ENCODE data around the gene STAP2.
A peak's percentile ranks its signal among the peaks of the same experiment; 100 is the strongest.

Gene STAP2

DNA sequence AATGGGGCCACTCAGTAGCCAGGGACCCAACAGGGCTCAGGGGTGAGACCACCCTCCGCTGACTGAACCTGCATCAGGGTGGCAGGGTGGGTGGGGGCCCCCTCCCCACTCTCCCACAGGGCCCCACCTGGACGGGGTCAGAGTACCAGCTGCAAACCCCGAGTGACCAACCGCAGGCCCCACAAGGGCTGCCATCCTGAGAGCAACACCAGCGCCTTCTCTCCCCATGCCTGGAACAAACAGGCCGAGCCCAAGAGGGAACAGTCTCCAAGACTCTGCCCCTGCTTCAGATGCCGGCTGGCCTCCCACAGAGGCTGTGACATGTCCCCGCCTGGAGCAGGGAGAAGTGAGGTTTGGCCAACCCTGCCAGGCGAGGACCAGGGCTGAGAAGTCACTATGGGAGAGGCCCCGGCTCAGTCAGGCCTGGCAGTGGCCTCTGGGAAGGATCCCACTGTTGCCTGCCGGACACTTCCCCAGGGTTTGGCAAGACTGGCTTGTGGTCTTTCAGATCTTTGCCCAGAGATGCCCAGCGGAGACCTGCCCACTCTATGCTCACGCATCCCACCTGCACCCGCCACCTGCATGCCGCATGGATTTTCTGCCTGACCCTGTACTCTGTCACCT, 31.9 kb upstream of the STAP2 start:
- DNase-seq (ENCODE audit: low read depth in 2 of 2) = no peak

DNA sequence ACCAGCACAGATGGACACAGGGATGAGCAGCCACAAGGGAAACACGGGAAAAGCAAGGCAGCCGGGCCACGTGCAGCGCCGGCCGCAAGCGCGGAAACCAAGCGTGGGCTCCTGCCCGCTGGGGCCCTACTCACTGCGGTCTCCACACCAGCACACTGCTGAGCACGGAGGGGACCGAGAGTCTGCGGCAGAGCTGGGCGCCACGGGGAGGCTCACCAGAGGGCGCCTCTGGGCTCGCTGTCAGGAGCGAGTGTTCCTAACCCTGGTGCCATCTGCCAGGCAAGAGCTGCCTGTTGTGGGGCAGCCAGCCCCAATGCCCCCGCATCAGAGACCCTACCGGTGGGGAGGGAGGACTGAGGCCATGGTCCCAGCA, 31.2 kb upstream of the STAP2 start:
- peak; percentile 70 to 75 for DNase-seq (ENCODE audit: low read depth in 2 of 2)

DNA sequence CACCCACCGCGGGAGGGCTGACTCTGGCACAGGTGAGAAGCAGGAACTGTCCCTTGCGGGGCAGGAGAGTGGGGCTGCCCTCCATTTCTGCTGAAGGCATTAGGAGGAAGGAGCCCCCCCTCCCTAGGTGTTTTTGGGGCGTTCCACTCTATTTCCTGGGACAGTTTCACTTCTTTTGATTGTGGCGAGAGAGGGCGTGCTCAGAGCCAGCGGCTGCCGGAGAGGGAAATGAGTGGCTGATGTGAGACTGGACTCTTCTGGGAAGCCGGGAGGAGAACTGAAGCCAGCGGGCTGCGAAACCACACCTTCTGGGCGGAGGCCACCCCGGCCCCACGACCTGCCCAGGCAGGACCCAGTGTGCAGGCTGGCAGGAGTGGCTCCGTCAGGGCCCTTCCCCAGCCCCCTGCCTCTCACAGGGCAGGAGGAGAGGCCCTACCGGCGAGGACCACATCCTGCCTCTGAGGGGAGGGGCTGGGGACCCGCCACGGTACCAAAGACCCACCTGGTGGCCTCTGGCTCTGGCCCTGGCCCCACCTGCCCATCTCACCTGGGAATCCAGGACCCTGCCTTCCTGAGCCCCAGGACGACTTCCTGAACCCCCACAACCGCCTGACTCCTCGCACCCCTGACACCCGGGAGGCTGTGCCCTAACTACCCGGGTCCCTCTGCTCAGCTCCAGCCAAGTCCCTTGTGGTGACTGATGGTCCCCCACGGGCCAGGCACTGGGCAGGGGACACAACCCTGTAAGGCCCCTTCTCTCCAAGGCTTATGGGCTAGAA, 30.7 kb upstream of the STAP2 start:
- DNase-seq (ENCODE audit: low read depth in 2 of 2) = peak; percentile 54 to 56

DNA sequence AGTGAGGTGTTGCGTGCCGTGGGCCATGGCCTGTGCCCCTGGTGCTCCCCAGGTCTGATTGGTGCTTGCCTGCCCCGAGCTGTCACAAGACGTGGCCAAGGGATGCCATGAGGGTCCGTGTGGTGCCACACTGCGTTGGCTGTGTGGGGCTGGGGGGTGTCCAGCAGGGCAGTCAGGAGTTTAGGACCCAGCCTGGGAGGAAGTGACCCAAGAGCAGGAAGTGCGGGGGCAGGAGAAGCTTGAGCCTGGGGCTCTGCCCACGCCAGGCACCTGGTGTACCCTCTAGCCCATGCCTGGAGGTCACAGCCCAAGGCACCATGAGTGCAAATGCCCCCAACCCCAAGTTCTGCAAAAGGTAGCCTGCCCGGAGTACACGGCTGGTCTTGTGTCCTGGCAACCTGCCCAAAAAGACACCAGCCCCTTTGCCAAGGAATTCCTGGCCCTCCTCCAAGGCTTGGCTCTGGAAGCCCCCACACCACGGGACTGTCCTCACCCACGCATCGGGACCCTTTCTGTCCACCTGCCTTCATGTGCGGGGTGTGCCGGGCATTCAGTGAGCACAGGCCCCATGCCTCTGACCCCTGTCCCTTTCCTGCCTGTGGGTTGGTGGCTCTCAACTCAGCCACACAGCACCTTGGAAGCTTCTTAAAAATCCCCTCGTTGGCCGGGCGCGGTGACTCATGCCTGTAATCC, 29.6 kb upstream of the STAP2 start:
- DNase-seq (ENCODE audit: low read depth in 2 of 2) = no peak

DNA sequence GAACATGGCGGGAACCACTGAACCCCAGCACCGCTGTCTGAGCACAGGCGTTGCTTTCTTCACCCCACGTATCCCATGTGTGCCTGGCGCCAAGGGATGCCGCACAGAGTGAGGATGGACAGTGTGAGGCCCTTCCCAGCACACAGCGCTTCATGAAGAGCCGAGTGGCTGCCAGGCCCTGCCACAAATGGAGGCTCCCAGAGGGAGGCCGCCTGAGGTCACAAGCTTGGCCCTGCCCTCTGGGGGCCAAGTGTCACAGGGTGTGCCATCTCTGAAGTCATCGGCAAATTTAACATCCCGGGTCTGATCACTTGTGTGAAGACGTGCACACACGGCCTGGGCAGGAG, 29.1 kb upstream of the STAP2 start:
- DNase-seq (ENCODE audit: low read depth in 2 of 2) = no peak

DNA sequence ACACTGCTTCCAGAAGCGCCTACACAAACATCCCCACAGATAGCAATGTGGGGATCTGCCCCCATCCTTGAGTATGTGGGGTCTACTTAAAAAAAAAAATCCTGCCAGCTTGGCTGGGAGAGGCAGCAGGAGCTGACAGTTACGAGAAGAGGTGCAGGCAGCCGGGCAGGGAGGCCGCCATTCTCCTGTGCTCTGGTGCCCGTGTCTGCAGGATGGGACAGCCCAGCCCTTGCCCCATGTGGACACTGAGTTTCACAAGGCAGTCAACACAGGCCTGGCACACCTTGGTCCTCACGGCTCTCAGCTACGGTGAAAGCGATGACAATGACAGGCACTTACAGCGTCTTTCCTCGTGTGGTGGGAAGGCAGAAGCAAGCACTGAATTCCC, 28.7 kb upstream of the STAP2 start:
- DNase-seq (ENCODE audit: low read depth in 2 of 2) = no peak

DNA sequence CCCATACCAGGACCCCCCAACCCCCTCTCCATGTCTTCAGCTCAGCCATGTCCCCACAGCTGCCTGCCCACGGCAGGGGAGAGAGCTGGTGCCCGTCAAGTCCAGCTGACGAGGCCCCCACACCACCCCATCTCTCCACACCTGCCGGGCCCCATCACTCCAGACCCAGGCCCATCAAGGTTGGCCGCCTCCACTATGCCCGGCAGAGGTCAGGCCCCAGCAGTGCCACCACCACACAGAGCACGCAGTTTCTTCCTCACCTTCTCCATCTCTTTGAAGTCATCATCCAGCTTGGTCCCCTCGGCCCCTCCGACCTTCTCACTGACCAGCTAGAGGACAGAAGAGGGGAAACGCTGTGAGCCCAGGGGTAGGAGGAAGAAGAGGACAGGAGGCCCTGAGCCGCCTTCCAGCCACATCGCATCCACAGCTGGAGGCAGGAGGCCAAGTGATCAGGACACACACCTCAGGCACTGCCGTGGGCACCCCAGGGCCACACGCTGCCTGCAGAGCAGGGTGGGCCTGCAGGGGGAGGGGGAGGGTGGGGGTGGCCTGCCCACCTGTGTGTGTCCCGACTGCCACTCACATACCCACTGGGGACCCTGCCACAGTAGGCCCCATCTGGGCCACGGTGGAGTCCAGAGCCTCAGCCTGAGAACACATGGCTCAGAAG, 28.2 kb upstream of the STAP2 start:
- DNase-seq (ENCODE audit: low read depth in 2 of 2) = no peak

DNA sequence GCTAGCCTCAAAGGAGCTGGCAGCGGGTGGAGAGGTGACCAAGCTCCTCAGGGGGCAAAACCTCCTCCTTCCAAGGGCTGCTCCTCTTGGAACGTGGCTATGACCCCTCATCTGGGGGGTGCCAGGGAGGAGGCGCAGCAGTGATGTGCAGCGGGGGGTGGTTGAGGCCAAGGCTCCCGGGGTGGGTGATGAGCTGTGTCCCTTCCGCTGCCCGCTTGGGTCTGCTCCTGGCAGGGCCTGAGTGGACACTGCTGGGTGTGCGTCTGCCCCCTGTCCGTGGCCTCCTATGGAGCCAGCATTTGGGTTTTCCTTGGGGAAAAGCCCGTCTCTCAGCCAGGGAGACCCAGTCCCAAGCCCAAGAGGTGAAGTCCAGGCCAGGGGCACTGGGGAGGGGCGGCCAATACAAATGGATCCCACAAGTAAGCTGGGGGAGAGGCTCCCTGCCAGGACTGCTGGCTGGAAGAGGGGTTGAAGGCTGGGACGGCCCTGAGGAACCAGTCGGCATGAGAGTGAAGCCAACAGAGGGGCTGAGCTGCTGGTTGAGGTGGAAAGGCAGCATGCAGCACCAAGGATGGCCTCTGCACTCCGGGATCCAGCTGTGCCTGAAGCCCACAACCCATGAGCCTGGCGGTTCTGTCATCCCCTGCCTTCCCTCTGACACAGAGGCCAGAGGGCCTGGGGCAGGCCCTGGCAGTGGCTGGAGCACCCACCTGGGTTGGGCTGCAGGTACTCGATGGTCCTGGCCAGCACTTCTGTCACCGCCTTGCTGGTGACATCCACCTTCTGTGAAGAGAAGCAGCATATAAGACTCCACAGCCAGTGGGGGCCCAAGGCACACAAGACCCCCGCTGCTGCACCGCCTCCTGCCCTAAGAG, 27.4 kb upstream of the STAP2 start:
- no peak for DNase-seq (ENCODE audit: low read depth in 2 of 2)

DNA sequence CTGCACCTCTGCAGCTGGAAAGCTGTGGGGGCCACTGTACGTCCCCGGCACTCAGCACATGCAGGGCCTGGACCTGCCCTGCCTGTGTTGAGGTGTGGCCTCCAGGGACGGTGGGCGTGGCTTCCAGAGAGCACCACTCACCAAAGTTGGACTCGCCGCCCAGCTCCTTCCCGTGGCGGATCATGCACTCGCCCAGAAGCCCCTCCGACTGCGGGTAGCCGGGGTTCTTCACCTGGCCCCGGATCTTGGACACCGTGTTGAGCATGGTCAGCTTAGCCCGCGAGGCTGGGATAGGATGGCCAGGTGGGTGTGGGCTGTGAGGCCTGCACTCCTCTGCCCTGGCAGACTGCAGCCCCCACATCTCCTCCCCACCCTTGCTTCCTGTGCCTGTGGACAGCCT, 26.7 kb upstream of the STAP2 start:
- DNase-seq (ENCODE audit: low read depth in 2 of 2) = no peak

DNA sequence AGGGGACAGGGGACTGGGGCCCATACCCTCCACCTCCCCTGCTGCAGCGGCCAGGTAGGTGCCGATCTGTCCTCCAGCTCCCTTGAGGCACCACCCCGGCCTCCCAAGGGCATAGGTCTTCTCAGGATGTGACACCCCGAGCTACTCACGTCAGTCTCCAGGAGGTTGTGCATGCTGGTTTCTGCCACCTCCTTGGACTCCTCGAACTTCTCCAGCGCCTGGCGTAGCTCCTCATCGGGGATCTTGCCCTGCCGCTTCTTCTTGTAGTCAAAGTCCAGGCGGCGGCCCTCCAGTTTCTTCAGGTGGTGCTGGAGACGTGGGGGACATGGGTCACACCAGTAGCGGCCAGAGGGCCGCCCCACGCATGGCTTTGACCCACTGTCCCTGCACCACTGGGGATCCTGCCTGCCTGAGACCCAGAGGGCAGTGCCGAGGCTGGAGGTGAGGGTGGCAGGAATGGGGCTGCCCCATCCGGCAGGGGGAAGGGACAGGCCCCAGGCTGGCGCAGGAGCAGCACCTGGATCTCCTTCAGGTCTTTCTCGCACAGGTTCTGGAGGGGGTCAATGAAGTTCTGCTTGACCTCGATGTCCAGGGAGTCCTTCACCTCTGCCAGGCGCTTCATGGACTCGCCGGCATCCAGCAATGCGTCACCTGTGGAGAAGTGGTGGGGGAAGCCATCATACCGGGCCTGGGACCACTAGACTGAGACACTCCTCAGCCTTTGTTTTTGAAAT, 25.1 kb upstream of the STAP2 start:
- no peak for DNase-seq (ENCODE audit: low read depth in 2 of 2)

DNA sequence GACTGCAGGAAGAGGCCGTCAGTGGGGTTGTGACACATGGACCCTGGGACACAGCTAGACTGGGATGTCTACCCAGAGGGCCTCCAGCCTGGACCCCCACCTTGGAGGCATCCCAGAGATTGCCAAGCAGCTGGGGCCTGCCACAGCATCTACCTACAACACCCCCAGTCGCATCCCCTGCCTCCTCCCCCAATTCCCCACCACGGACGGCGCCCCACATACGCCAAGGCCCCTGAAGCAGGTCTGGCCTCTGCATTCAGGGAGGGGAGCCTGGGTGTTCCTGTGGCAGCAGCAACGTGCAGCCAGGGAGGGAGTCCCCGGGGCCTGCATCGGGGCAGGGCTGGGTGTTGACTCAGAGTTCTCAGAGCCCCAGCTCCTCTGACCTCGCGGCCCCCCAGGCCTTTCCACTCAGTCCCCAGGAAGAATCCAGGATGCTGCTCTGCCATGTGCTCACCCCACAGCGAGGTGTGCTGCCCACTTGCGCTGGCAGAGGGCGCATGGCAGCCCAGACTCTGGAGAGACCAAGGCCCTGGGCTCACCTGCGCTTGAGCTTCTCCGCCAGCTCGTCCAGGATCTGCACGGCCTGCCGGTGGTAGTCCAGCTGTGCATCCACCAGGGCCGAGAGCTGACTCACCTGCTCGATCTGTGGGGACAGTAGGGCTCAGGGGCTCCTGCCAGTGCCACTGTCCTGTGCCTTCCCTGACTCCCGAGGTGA, 24.4 kb upstream of the STAP2 start:
- no peak for DNase-seq (ENCODE audit: low read depth in 2 of 2)

DNA sequence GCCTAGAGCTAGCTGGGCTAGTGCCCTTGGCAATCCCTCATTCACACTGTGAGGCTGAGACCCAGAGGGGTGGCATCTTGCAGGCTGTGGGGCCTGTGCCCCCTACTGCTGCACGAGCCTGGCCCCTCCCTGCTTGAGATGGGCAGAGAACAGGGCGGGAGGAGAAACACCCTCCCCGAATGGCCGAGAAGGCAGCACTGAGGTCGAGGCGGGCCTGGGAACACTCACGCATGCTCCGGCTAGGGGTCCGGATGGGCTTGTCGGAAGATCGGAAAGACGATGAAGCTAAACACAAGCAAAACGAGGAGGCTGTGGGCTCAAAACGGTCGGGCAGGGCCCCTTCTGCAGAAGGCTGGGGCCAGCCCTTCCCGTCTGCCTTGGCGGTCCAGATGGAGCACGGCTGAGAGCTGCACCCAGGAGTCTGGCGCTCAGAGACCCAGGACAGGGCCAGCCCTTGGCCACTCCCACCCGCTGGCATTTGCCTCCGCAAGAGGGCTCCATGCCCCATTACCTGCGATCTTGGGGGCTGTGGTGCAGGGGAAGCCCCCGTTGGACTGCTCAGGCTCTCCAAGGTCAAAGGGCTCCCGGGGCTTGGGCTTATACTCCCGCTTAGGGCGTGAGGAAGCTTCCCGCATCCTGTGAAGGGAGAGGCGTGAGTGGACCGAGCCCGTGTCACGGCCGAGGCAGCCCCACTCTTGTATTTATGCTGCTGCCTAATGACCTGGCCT, 23.6 kb upstream of the STAP2 start:
- DNase-seq (ENCODE audit: low read depth in 2 of 2) = no peak

DNA sequence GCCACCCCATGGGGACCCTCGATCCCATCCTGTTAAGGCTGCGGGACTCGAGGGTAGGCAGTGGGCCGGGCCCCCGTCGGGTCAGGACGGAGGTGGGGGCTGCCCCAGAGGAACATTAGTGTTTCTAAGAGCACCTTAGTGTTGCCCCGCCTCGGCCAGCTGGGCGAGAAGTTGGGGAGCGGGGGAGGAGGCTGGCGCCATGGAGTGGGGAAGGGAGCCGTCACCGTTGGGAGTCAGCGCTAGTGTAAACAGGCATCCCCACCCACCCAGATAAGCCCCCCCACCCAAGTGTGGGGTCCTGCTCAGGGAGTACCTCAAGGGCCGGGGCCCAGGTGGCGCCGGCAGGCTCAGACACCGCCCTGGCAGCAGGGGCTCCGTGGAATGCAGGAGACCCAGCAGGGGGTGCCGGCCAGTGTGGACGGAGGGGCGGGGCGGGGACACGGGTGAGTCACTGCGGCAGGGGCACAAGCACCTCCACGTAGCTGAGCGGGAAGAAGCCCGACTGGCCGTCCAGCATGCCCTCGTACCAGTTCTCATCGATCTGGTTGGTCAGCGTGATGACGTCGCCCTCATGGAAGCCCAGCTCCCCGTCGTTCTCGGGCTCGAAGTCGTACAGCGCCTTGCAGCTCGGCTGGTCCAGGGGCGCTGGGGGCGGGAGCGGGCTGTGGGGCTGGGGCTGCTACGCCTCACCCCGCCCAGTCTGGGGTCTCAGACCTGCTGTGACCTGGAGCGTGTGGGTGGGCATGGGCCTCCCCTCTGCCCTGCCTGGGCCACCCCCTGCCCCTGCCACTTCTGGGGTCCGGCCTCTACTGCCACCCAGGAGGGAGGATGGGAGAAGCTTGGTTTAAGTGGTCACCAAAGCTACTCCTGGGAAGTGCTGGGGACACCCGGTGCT, 22.8 kb upstream of the STAP2 start:
- DNase-seq (ENCODE audit: low read depth in 2 of 2) = no peak

DNA sequence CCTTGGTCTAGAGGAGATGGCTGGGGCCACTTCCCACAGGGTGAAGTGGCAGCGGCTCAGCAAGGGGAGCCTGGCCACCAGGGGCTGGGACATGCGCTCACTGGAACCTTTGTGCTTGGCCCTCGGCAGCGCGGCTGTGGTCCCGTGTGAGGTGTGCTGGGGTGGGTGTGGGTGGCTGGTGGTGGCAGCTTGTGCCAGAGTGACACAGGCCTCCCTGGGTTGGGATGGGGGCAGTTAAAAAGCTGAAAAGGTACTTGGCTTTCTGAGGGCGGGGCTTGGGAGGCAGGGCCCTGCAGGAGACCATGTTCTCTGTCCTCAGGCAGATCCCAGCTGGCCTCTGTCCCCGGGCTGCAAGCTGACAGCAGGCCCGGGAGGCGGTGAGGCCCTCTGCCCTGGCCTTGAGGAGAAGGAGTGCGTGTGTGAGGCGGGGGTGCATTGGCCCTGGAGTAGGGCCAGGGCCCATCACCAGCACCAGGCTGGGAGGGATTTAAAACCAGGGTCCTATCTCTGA, 22.1 kb upstream of the STAP2 start:
- no peak for DNase-seq (ENCODE audit: low read depth in 2 of 2)

DNA sequence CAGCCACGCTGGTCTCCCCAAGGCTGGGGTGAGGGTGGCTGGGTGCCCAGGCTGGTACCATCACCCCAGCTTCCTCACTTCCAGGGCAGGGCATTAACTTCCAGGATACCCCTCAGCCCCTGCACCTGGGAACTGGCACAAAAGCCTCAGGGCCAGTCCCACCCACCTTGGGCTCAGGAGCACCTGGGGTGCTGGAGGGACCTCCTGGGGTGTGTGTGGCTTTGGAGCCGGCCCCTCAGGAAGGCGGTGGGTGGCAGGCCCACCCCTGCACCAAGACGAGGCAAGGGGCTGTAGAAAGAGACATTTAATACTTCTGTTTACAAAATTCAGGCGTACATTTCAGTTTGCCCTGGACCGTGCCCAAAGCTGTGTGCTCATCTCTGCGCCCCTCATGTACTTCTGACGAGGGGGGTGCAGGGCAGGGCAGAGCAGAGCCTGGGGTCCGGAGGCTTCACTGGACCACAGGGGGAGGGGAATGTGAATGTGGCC, 21.5 kb upstream of the STAP2 start:
- DNase-seq (ENCODE audit: low read depth in 2 of 2) = no peak

DNA sequence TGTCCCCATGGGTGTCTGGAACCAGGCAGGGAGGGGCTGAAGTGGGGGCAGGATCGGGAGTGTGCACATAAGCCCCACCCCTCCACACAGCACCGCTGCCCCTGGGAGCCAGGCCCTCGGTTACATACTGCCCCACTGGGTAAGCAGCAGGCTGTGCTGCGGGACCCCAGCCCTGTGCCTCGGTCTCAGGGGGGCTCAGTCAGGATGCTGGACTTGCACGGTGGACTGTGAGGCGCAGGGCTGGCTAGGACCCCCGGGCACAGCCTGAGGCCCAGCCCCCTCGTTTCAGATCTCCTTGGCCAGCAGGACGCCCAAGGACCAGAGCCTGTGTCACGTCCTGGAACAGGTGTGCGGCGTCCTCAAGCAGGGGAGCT, 21.0 kb upstream of the STAP2 start:
- DNase-seq (ENCODE audit: low read depth in 2 of 2) = no peak

DNA sequence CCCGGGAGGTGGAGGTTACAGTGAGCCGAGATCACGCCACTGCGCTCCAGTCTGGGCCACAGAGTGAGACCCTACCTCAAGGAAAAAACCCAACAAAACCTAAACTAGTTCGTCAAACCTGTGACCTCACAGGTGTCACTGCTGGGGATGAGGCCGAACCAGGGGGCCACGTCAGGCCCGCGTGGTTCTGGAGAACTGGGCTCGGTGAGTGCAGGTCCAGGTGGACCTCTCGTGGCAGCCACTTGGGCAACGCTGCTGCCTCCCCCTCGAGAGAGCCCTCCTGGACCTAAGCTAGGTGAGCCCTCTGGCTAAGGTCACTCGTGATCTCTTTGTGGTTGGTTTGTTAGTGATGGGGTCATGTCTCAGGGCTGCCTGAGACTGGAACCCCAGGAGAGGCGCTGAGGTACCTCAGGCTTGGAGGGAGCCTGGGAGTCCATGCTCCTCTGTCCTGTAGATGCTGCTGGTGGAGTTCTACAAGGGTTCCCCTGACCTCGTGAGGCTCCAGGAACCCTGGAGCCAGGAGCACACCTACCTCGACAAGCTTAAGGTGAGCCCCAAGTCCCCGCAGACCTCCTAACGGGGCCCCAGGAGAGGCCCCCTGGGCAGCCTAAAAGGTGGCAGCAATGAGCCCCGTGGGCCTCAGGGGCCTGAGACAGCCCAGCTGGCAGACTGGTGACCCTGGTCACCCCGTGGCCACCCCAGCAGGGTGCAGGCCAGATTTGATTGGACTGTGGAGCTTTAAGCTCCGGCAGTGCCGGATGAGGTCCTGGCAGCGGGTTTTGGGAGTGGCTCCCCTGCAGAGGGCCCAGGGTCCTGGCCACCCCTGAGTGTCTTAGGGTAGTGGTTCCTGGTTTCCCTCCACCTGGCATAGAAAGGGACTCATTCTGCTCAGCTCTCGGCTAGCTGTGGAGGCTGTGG, 20.3 kb upstream of the STAP2 start:
- DNase-seq (ENCODE audit: low read depth in 2 of 2) = no peak
